Smooth muscle cell (in vitro differentiated cells): ENCODE data around the gene CEP19. TPM values are rescaled to one million over a fixed set of nuclear protein-coding genes. Genes with fewer than 3 reads are reported as not detected.

ENCODE experiments used
- DNase-seq: peaks from one replicate; lab custom pipeline; 2025; ENCODE audit not compliant: unreplicated experiment; lab: John Stamatoyannopoulos, UW
- H2AFZ ChIP-seq: fragments of 200-600 bp; sonication (generic); 2 replicates; pipeline ENCODE4 v1.6.0; 2016; ENCODE audit warnings: antibody characterized with exemption, low read depth, mild to moderate bottlenecking
- H3F3A ChIP-seq: fragments of 200-600 bp; sonication (generic); 2 replicates; pipeline ENCODE4 v1.6.0; 2017; ENCODE audit warnings: antibody characterized with exemption, low read depth
- H3K27ac ChIP-seq: fragments of 200-600 bp; sonication (generic); 2 replicates; pipeline ENCODE4 v1.5.1; 2016; ENCODE audit warnings: low read depth, mild to moderate bottlenecking
- H3K27me3 ChIP-seq: fragments of 200-600 bp; sonication (generic); 2 replicates; pipeline ENCODE4 v1.6.1; 2016; ENCODE audit warnings: low read depth, mild to moderate bottlenecking
- H3K36me3 ChIP-seq: fragments of 200-600 bp; sonication (generic); 2 replicates; pipeline ENCODE4 v1.5.1; 2016; ENCODE audit warnings: low read depth
- H3K4me1 ChIP-seq: fragments of 200-600 bp; sonication (generic); 2 replicates; pipeline ENCODE4 v1.5.1; 2016; ENCODE audit warnings: low read depth
- H3K4me2 ChIP-seq: fragments of 200-600 bp; sonication (generic); 2 replicates; pipeline ENCODE4 v1.6.0; 2016; ENCODE audit warnings: mild to moderate bottlenecking
- H3K4me3 ChIP-seq: fragments of 200-600 bp; sonication (generic); 2 replicates; pipeline ENCODE4 v1.5.1; 2016; ENCODE audit warnings: mild to moderate bottlenecking
- H3K79me2 ChIP-seq: fragments of 200-600 bp; sonication (generic); 2 replicates; pipeline ENCODE4 v1.6.0; 2016; ENCODE audit warnings: low read depth, mild to moderate bottlenecking
- H3K9ac ChIP-seq: fragments of 200-600 bp; sonication (generic); 2 replicates; pipeline ENCODE4 v1.6.0; 2016; ENCODE audit warnings: low read depth
- H3K9me3 ChIP-seq: fragments of 200-600 bp; sonication (generic); replicated peaks from 2 replicates; pipeline ENCODE4 v1.5.1; 2016; ENCODE audit warnings: low read depth
- H4K20me1 ChIP-seq: fragments of 200-600 bp; sonication (generic); 2 replicates; pipeline ENCODE4 v1.6.0; 2016; ENCODE audit warnings: low read depth
- CTCF ChIP-seq: fragments of 200-600 bp; sonication (generic); IDR thresholded peaks from 2 replicates; pipeline ENCODE4 v1.5.1; 2017; ENCODE audit warnings: borderline replicate concordance, mild to moderate bottlenecking, antibody characterized with exemption; ENCODE audit not compliant: insufficient read depth, poor library complexity, severe bottlenecking
- WGBS: methylation state at CpG from one replicate; pipeline ENCODE4 v1.1.7; 2016; ENCODE audit warnings: low lambda C conversion rate; 5-methylcytosine and 5-hydroxymethylcytosine counted together
- polyA plus RNA-seq: library from polyadenylated mRNA; unstranded; fragments of >200 nt; fragmentation: Nextera tagmentation; extraction: Ambion mirVana; gene quantifications from 2 replicates; pipeline ENCODE4 v1.2.1, GENCODE V29; 2016
- small RNA-seq: library from RNA; depleted of rRNA; stranded (forward); fragments of <200 nt; gene quantifications from one replicate; pipeline ENCODE3, GENCODE V24; 2014
- total RNA-seq: library from RNA; depleted of rRNA; stranded (reverse); fragments of >200 nt; gene quantifications from 2 replicates; pipeline ENCODE4 v1.2.3, GENCODE V29; 2014

Gene CEP19
- total and polyA plus RNA-seq, 2 experiments from 2014 or later = 0.63 to 6.5 TPM

GRCh38 chr3:196660381-196661166 lies 51.5 kb downstream of the CEP19 start:
- Histone ChIP-seq H3K9me3 (no peaks in the 10 kb centered on the region), H3K4me3 (no peak overlapping the region), H3K4me2 (no peak overlapping the region), H2AFZ (no peak overlapping the region), H3K4me1 (peaks cover 11% of the 10 kb centered on the region), H3K9ac (no peak overlapping the region), H3F3A (peaks cover 18% of the 10 kb centered on the region), H3K27me3 (no peaks in the 10 kb centered on the region), H3K36me3 (no peaks in the 10 kb centered on the region), H3K79me2 (no peaks in the 10 kb centered on the region), H4K20me1 (no peaks in the 10 kb centered on the region), H3K27ac (no peak overlapping the region)
- DNase-seq = no peak
- WGBS = 93% methylated on average over 32 of the region's 32 CpGs
- TF ChIP-seq CTCF = no peak

- no peak overlapping the region for H3K4me3 ChIP-seq
- no peak for TF ChIP-seq CTCF
- no peaks in the 10 kb centered on the region for H3K9me3 ChIP-seq
- WGBS = 97% methylated on average over 35 of the region's 35 CpGs
- no peak overlapping the region for H3K9ac ChIP-seq
- no peaks in the 10 kb centered on the region for H3K36me3 ChIP-seq
- no peaks in the 10 kb centered on the region for H4K20me1 ChIP-seq
- H3K79me2 ChIP-seq = no peaks in the 10 kb centered on the region
- no peak overlapping the region for H3K4me2 ChIP-seq
- peaks cover 11% of the 10 kb centered on the region for H3K4me1 ChIP-seq
- no peak for DNase-seq
- H3K27ac ChIP-seq = no peak overlapping the region
- H3K27me3 ChIP-seq = no peaks in the 10 kb centered on the region
- H3F3A ChIP-seq = peaks cover 18% of the 10 kb centered on the region
- no peak overlapping the region for H2AFZ ChIP-seq
Measured at GRCh38 chr3:196659901-196660351, 52.1 kb downstream of the CEP19 start.

Small RNA genes lying within 50 kb of the gene (small RNA-seq; reads per million reads assigned to genes)
- gene RNU4-89P (0.13 reads per million), gene RNU6-646P (not detected)

Other genes with a start within 250 kb of the CEP19 start
- 25.6 and 25.9 TPM in 2 replicates for gene RNF168, start 208.5 kb downstream of the CEP19 start, total RNA-seq
- gene RNF168, start 208.5 kb downstream of the CEP19 start, polyA plus RNA-seq = 8.1 and 9.1 TPM in 2 replicates
- gene SMCO1, start 196.9 kb downstream of the CEP19 start, total RNA-seq = not detected in 2 replicates
- gene SMCO1, start 196.9 kb downstream of the CEP19 start, polyA plus RNA-seq = not detected in 2 replicates
- gene WDR53, start 143.7 kb downstream of the CEP19 start, total RNA-seq = 6.3 and 7.9 TPM in 2 replicates
- 11.5 and 13.5 TPM in 2 replicates for gene WDR53, start 143.7 kb downstream of the CEP19 start, polyA plus RNA-seq
- 13.1 and 14.4 TPM in 2 replicates for gene FBXO45, start 143.6 kb downstream of the CEP19 start, total RNA-seq
- gene FBXO45, start 143.6 kb downstream of the CEP19 start, polyA plus RNA-seq = 5.8 and 7.2 TPM in 2 replicates
- gene NRROS, start 72.6 kb downstream of the CEP19 start, total RNA-seq = 0.45 TPM in 1 of 2 replicates, not detected in the other
- not detected in 2 replicates for gene NRROS, start 72.6 kb downstream of the CEP19 start, polyA plus RNA-seq
- gene PIGX, start 127 bp upstream of the CEP19 start, total RNA-seq = 27.6 and 54.1 TPM in 2 replicates
- 34.6 and 44.5 TPM in 2 replicates for gene PIGX, start 127 bp upstream of the CEP19 start, polyA plus RNA-seq
- 48.4 and 98.4 TPM in 2 replicates for gene PAK2, start 27.6 kb upstream of the CEP19 start, total RNA-seq
- gene PAK2, start 27.6 kb upstream of the CEP19 start, polyA plus RNA-seq = 20.6 and 22.1 TPM in 2 replicates
- 35.0 and 59.2 TPM in 2 replicates for gene SENP5, start 155.7 kb upstream of the CEP19 start, total RNA-seq
- gene SENP5, start 155.7 kb upstream of the CEP19 start, polyA plus RNA-seq = 15.9 and 18.6 TPM in 2 replicates
- gene NCBP2, start 230.3 kb upstream of the CEP19 start, total RNA-seq = 47.0 and 55.0 TPM in 2 replicates
- gene NCBP2, start 230.3 kb upstream of the CEP19 start, polyA plus RNA-seq = 69.3 and 78.6 TPM in 2 replicates